KMS-11 (cell line): ENCODE measurements around the gene CLEC3A.

Experiments used
- H2AFZ ChIP-seq: fragments of 200-600 bp; sonication (generic); 2 replicates; pipeline ENCODE4 v1.6.1; 2016; ENCODE audit warnings: antibody characterized with exemption, mixed run types, low read depth
- H3K27ac ChIP-seq: fragments of 200-600 bp; sonication (generic); 2 replicates; pipeline ENCODE4 v1.6.1; 2016; ENCODE audit warnings: mild to moderate bottlenecking, mixed run types
- H3K27me3 ChIP-seq: fragments of 200-600 bp; sonication (generic); 2 replicates; pipeline ENCODE4 v1.6.1; 2017; ENCODE audit warnings: mild to moderate bottlenecking, low read depth, mixed run types, moderate library complexity; ENCODE audit not compliant: insufficient read depth
- H3K36me3 ChIP-seq: fragments of 200-600 bp; sonication (generic); 2 replicates; pipeline ENCODE4 v1.6.1; 2017; ENCODE audit warnings: mild to moderate bottlenecking, mixed run types; ENCODE audit not compliant: insufficient read depth
- H3K4me1 ChIP-seq: fragments of 200-600 bp; sonication (generic); 2 replicates; pipeline ENCODE4 v1.6.1; 2016; ENCODE audit warnings: mild to moderate bottlenecking, low read depth, mixed run types; ENCODE audit not compliant: poor library complexity, severe bottlenecking
- H3K4me2 ChIP-seq: fragments of 200-600 bp; sonication (generic); 2 replicates; pipeline ENCODE4 v1.7.0; 2016; ENCODE audit warnings: mild to moderate bottlenecking, mixed run types
- H3K4me3 ChIP-seq: fragments of 200-600 bp; sonication (generic); IDR thresholded peaks from 2 replicates; pipeline ENCODE4 v1.6.1; 2017; ENCODE audit warnings: low read depth, low read length, mixed read lengths; ENCODE audit not compliant: insufficient read depth
- H3K79me2 ChIP-seq: fragments of 200-600 bp; sonication (generic); 2 replicates; pipeline ENCODE4 v1.6.1; 2016; ENCODE audit warnings: low read depth, mixed run types; ENCODE audit not compliant: insufficient read depth
- H3K9ac ChIP-seq: fragments of 200-600 bp; sonication (generic); 2 replicates; pipeline ENCODE4 v1.6.1; 2016; ENCODE audit warnings: mild to moderate bottlenecking, mixed run types
- H4K20me1 ChIP-seq: fragments of 200-600 bp; sonication (generic); 2 replicates; pipeline ENCODE4 v1.6.1; 2016; ENCODE audit warnings: mild to moderate bottlenecking, mixed run types; ENCODE audit not compliant: insufficient read depth
- TF ChIP-seq, protein P1 (sequence below): fragments of 200-600 bp; sonication (generic); conservative IDR thresholded peaks from 2 replicates; pipeline ENCODE4 v1.6.1; 2017; ENCODE audit warnings: low read depth, mild to moderate bottlenecking, antibody characterized with exemption, low read length, moderate library complexity, mixed read lengths

The CLEC3A gene

GRCh38 chr16:77985111-77985510, 37.2 kb upstream of the CLEC3A start:
- Histone ChIP-seq H3K4me2 (no peak overlapping the region), H3K27ac (no peak overlapping the region), H3K4me1 (no peaks in the 10 kb centered on the region), H3K9ac (no peak overlapping the region), H3K4me3 (no peak overlapping the region), H4K20me1 (no peaks in the 10 kb centered on the region), H2AFZ (no peak overlapping the region), H3K36me3 (no peaks in the 10 kb centered on the region), H3K79me2 (no peaks in the 10 kb centered on the region), H3K27me3 (no peaks in the 10 kb centered on the region)
- TF ChIP-seq, protein P1, sequence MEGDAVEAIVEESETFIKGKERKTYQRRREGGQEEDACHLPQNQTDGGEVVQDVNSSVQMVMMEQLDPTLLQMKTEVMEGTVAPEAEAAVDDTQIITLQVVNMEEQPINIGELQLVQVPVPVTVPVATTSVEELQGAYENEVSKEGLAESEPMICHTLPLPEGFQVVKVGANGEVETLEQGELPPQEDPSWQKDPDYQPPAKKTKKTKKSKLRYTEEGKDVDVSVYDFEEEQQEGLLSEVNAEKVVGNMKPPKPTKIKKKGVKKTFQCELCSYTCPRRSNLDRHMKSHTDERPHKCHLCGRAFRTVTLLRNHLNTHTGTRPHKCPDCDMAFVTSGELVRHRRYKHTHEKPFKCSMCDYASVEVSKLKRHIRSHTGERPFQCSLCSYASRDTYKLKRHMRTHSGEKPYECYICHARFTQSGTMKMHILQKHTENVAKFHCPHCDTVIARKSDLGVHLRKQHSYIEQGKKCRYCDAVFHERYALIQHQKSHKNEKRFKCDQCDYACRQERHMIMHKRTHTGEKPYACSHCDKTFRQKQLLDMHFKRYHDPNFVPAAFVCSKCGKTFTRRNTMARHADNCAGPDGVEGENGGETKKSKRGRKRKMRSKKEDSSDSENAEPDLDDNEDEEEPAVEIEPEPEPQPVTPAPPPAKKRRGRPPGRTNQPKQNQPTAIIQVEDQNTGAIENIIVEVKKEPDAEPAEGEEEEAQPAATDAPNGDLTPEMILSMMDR: no peak

- no peak overlapping the region for H3K4me3 ChIP-seq
- no peak overlapping the region for H2AFZ ChIP-seq
- H4K20me1 ChIP-seq: no peaks in the 10 kb centered on the region
- no peaks in the 10 kb centered on the region for H3K4me1 ChIP-seq
- no peaks in the 10 kb centered on the region for H3K79me2 ChIP-seq
- no peak overlapping the region for H3K4me2 ChIP-seq
- H3K27me3 ChIP-seq: no peaks in the 10 kb centered on the region
- no peak overlapping the region for H3K9ac ChIP-seq
- H3K27ac ChIP-seq: no peak overlapping the region
- H3K36me3 ChIP-seq: no peaks in the 10 kb centered on the region
- TF ChIP-seq, protein P1: no peak
These were observed 36.2 kb upstream of the CLEC3A start for GRCh38 chr16:77986011-77986740.

DNA sequence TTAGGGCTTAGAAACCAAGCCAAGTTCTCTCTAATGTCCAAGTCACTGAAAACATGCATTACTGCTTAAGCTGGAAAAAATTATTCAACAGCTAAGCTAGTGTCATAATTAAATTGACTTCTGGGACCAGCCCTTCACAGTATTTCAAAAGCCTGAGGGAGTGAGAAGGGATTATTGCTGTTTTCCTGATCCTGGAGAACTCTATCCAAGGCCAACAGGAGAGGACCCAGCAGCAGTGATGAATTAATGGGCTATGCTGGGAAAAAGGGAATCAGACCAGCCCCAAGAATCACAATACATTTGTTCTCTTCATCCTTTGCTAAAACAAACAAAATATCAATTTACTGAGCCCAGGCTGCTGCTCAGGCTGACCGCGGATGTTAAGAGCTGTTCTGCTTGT, 34.5 kb upstream of the CLEC3A start:
- TF ChIP-seq, protein P1: no peak
- no peaks in the 10 kb centered on the region for H3K79me2 ChIP-seq
- no peaks in the 10 kb centered on the region for H4K20me1 ChIP-seq
- H3K9ac ChIP-seq: no peak overlapping the region
- H3K4me3 ChIP-seq: no peak overlapping the region
- H3K36me3 ChIP-seq: no peaks in the 10 kb centered on the region
- no peak overlapping the region for H3K4me2 ChIP-seq
- no peak overlapping the region for H3K27ac ChIP-seq
- H2AFZ ChIP-seq: no peak overlapping the region
- H3K27me3 ChIP-seq: no peaks in the 10 kb centered on the region
- no peaks in the 10 kb centered on the region for H3K4me1 ChIP-seq

DNA sequence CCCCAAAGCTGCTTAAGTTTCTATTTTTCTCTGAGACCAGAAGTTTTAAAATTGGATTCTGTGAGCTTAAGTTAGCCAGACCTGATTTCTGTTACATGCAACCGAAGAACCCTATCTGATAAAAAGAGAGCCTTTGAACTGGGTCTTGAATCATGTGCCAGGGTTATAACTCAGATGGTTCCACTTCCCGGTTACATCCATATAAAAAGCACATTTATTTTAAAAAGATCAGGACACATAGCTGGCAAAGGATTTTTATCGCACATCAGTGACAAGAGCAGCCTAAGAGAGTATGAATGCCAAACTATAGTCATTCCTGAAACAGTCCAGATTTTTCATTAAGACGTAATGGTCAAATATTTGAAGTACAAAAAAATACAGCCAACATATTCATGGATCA, 32.5 kb upstream of the CLEC3A start:
- TF ChIP-seq, protein P1: no peak
- no peaks in the 10 kb centered on the region for H3K36me3 ChIP-seq
- no peaks in the 10 kb centered on the region for H3K4me1 ChIP-seq
- no peaks in the 10 kb centered on the region for H3K27me3 ChIP-seq
- no peaks in the 10 kb centered on the region for H4K20me1 ChIP-seq
- H3K79me2 ChIP-seq: no peaks in the 10 kb centered on the region
- no peak overlapping the region for H3K9ac ChIP-seq
- H2AFZ ChIP-seq: no peak overlapping the region
- H3K4me2 ChIP-seq: no peak overlapping the region
- H3K4me3 ChIP-seq: no peak overlapping the region
- no peak overlapping the region for H3K27ac ChIP-seq
